ENCODE results near the gene CLCN3.
A peak's percentile ranks its signal among the peaks of the same experiment; 100 is the strongest.
"Not testable (repeated sequence)": the region's sequence is repeated elsewhere in the genome, so short reads cannot be mapped to it uniquely, and the experiment has no call there.

Gene CLCN3

DNA sequence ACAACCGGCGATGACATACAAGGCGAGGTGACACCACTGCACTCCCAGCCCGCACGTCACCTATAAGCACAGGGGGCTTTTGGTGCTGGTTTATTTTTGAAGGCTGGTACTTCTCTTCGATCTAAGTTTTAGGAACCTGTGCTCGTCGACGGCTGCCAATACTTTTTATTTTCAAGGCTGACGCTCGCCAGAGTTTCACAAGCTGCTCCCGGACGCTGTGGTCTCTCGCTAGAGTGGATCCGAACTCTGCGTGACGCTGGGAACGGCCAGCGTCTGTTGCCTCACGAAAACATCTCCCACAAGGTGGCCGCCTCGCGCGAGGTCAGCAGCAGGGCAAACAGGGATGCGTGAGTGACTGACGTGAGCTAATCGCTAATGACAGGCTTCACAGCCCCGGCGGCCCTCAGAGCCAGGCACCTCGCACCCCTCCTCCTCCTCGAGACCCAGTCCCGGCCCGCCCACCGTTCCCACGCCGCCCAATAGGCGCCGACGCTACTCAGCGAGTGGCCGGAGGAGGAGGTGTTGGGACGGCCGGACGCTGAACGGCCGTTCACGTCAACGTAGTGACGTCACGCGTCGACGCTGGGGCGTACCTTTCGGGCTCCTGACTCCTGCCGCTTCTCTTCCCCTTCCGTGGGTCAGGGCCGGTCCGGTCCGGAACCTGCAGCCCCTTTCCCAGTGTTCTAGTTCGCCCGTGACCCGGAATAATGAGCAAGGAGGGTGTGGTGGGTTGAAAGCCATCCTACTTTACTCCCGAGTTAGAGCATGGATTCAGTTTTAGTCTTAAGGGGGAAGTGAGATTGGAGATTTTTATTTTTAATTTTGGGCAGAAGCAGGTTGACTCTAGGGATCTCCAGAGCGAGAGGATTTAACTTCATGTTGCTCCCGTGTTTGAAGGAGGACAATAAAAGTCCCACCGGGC lies at the start of gene CLCN3:
Gene CLCN3 (plus strand): TSS at position 621 of the 922 bp plus-strand sequence. CDS start 15,351 bp downstream, outside the sequence.
- DNase-seq: peak; percentile 96

DNA sequence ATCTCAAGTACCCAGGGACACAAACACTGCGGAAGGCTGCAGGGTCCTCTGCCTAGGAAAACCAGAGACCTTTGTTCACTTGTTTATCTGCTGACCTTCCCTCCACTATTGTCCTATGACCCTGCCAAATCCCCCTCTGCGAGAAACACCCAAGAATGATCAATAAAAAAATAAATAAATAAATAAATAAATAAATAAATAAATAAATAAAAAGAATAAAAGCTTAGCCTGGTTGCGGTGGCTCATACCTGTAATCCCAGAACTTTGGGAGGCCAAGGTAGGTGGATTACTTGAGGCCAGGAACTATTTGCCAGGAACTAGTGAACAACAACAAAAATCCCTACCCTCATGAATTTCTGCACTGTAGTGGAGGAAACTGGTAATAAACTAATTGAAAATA lies 49.4 kb upstream of the CLCN3 start:
- not testable (repeated sequence) for DNase-seq

DNA sequence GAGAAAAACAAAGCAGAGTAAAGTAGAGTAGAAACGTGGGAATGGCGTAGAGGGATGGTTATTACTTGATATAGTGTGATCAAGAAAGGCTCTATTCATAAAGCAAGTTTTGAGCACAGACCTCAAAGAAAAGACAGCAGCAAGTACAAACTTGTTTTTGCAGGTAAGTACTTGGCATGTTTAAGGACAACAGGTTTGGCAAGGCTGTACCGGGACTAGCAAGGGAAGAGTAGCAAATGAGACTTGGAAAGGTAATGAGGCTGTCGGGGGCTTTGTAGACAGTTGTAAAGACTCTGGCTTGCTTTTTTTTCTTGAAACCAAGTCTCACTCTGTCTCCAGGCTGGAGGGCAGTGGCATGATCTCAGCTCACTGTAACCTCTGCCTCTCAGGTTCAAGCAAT lies 48.9 kb upstream of the CLCN3 start:
- DNase-seq: no peak

DNA sequence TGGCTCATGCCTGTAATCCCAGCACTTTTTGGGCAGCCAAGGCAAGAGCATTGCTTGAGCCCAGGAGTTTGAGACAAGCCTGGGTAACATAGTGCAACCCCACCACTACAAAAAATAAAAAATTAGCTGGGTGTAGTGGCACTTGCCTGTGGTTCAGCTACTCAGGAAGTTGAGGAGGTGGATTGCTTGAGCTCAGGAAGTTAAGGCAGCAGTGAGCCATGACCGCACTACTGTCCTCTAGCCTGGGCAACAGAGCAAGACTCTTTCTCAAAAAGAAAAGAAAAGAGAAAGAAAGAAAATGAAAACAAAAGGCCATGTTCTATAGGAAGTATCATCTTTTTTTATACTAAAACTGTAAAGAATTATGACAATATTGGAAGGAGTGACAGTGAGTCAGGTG lies 46.5 kb upstream of the CLCN3 start:
- DNase-seq: no peak

DNA sequence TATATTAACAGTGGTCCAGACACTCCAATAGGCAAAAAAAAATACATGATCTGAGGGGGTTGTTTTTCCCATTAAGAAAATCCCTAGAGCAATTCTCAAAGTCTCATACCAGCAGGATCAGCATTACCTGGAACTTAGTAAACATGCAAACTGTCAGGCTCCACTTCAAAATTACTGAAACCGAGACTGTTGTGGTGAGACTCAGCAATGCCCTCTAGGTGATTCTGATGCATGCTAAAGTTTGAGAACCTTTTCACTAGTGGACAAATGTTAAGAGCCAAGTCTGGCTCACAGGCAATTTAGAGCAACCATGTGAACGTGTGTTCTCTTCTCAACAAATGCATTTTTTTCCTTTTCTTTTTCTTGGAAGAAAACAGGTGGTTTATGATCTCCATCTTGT lies 38.2 kb upstream of the CLCN3 start:
- DNase-seq: peak; percentile 12

DNA sequence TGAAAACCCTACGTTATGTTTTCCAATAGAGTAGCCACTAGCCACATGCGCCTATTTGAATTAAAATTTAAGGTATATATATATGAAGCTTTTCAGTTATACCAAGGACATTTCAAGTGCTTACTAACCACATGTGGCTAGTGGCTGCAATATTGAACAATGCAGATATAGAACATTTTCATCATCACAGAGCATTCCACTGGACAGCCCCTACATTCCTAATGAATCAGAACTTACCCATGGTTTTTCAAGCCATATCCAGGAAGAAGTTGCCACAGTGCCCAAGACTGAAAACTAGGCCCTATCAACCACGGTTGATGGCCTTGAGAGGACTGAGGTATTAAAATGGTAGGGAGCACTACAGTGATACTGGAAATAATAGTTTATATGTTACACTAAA lies 37.7 kb upstream of the CLCN3 start:
- DNase-seq: no peak

DNA sequence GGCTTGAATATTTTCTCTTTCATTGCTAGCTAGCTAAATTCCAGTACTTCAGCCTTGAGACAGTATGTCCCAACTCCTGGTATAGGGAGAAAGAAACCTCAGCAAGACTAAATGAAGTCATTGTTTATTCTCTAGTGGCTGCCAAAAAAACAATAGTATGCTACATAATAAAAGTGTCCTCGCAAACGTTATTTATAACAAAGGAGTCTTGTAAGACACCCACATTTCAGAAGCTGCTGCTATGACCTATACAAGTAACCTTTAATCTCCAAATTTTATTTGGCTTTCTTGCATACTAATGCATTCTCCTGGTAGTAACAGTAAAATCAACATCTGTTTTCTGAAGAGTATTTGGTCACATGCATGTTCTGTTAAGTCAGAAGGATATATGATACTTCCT lies 36.8 kb upstream of the CLCN3 start:
- no peak for DNase-seq

DNA sequence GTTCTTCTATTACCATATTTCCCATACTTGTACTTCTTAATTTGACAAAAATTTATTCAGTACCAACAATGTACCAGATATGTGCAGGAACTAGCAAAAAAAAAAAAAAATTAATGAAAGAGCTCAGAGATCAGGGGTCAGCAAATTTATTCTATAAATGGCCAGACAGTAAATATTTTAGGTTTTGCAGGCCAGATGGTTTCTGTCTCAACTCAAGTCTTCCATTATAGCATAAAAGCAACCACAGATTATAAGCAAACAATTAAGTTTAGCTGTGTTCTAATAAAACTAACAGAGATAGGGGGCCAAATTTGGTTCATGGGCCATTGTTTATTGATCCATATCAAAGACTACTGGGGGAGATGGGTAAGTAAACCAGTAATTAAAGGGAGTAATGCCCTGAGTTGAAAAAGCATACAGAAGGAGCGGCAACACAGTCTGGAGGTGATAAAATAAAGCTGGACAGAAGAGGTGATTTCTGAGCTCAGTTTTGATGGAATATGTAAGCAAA lies 27.3 kb upstream of the CLCN3 start:
- DNase-seq: no peak

DNA sequence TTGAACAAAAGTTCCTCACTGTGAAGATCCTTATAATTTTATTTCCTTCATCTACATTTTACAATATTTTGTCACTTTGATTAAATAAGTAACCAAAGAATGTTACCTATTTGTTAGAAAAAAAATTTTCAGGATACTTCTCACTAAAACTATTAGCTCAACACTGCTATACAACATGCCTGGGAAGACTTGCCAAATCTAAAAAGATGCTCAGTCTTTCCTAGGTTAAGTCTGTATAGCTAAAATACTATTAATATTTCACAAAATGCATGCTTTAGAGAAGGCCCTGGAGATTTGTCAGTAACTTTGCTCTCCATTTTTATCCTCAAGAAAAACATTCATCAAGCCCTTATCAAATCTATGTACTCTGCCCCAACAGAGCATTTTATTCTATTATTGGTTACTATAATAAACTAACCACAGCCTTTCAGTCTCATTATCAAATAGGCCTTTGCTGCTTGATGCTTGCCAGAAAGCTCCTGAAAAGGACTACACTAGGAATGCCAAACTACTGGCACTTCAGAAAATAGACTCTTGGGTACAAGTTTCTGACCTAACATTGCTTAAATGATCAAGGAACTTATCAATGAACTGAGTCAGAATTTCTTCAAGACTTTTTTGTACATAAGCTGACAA lies 25.7 kb upstream of the CLCN3 start:
- no peak for DNase-seq

DNA sequence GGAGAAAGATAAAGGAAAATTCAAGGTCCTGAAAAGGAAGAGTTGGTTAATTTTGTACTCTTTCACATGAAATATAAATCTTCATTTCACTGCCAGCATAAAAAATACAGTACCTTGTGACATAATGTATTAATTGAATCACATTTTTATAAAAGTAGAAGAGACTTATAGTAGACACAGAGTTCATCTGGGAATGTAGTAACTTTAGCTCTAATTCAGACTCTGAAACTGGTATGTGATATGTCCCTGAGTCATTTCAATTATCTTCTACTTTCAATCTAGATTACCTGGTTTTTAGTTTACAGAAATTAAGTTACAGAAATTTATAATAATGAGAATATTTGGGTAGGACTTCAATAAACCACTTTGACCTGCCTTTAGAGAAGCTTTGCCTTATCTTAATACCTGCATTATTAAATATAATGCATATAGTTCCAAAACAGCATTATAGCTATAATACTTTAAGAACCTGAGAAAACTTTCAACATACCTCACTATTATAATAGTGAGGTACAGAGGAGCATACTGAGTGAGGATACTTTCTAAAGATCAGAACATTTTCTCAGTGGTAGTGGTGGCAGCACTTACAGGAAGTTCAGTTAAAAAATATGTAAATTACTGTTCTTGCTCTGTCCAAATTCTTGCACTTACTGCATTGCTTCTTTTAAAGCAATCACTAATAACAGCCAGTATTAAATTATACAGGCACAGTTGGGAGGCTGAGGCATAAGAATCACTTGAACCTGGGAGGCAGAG lies 19.2 kb upstream of the CLCN3 start:
- DNase-seq: no peak

DNA sequence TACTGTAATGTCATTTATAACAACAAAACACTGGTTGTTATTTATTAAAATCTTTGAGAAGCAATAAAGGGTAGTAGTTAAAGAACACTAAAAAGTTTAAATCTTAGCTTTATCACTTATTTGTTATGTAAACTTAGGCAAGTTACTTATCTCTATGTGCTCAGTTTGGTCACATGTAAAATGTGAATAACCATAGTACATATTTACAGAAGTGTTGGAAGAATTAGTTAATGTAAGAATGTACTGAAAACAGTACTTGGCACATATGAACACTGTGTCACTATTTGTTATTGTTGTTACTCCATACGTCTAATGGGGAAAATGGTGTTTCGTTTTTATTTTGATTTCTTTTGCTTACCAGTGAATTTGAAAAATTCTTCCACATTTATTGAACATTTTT lies 17.1 kb upstream of the CLCN3 start:
- no peak for DNase-seq

DNA sequence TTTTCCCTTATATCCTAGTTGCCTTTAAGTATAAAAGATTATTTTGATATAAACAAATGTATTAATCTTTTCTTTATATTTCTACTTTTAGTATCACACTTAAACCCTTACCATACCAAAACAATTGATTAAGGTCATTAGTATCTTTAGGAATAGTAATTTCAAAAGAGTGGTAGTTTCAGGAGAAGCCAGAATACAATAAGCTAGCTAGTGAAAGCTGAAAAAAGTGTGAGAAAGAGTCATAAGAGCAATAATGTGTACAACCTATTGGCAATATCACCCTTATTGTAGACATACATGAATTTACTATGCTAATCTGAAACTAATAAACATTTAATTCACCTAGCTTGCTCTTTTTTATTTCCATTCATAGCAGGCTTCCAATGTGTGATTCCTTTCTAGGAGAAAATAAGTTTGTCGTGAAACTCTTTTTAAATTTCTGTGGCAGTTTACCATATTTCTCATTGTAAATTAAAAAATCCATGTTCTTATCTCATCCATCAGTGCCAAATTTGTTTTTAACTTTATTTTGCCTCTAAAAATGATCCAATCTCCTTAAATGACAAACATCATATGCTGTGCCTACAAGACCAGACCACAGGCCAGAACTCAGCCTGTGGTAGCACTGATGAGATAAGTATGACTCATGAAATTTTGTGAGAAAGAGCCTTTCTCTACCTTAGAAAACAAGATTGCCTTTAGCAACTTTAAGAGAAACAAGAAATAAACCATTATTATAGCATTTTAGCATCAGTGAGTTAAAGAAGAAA lies 16.1 kb upstream of the CLCN3 start:
- no peak for DNase-seq

DNA sequence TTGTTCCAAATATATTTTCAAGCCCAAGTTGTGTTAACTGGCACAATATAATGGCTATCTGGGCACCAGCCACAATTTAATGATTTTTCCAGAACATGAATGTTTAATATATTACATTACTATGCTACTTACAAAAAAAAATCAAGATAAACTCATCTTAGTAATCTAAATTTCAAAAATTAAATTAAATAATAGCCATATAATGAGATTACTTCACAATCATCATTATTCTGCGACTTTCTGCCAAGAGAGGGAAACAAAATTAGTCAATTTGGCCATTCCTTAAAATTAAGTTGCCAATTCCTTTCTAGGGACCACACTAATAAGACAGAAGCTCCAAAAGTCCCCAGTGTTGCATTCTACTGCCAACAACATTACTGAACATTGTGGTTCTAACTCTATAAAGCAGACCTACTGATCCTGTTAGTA lies 15.5 kb upstream of the CLCN3 start:
- no peak for DNase-seq

DNA sequence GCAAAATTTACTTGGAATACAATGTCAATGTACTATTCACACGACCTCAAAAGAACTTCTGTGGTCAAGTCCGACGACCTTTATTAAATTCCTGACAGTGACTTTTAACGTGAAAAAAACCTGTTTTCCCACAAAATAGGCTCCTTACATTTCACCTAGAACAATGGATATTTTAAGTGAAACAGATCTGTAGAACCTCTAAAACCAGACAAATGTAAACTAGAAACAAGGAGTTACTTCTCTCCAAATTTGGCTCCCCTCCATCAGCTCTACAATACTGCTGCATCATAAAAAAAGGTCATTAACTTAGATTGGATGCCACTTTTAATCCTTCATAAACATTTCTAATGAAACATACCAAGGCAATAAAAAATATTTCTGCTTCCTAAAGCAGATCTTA lies 9.2 kb upstream of the CLCN3 start:
- DNase-seq: no peak

DNA sequence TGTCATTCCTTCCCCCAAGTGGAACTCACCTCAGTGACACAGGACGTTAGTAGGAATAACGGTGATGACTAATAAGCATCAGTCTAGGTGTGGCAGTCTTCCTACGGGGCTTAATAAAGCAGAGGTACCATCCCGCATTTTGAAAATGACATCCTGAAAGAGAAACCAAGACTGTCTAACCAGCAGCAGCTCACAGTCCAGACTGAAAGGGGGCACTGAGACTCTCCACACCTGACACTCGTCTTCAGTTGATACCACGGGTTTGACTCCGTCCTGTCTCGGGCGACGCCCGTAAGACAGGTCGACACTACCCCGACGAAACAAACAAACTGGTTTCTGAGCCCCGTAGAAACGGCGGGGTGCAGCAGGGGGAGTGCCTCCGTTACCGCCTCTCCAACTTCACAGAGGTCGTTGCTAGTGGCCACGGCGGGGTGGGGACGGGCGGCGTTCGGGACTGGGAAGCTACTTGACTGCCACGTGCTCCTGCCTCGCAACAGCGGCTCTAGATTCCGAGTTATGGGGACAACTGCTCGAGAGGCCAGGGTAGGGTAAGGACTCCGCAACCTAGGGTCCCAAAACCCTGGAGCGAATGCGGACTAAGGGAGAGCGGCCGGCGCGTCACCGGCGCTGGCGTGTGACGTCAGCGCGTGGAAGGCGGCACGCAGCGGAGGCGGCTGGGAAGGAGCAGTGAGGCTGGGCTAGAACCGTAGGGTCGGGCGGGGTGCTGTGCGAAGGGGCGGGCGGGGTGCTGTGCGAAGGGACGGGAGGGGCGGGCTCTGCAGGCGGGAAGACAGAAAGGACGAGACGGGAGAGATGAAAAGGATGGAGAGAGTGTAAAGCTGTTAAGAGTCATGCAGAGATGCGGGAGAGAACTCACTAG lies 8.1 kb upstream of the CLCN3 start, which contains the start of gene NEK1:
Gene NEK1 (minus strand): TSS at position 593 of the 880 bp plus-strand sequence. CDS start 9,953 bp downstream, outside the sequence.
- DNase-seq: peak; percentile 87

DNA sequence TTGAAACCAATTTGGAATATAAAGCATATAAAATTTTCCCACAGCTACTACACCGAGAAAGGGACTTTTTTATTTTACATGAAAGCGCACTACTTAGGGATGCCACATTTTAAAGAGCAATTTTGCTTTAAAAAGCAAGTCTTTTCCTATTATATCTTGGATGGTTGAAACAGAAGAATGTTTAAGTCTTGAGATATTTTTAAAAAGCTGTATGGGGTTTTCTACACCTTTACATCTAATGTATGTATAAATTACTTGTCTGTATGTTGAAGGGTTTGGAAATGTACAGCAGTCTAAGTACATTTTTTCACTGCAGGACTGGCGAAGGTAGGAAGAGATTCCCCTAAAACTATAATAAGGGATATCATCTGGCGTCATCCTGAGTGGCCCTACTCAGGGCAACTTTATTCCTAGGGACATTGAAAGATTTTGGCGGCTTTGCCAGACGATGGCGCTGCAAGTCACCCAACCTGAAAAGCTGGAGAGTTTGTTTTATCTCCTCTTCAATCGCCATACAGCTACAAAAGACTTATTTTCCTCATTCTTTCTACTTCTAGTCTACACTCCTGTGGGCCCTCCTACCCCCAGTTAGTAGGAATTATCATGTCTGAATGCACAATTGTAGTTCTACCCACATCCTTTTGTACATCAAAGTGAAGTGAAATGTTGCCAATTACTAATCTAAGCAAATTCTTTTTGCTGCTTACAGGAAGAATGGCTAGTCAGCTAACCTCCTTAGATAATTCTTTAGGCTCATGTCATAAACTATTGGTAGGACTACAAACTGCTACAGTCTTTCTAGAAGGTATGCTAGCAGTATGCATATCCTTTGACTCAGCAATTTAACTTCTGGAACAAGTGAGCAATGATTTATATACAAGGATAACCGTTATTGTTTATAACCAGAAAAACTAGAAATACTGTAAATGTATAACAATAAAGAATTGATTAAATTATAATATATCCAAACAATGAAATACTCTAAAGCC lies 7.2 kb upstream of the CLCN3 start:
- DNase-seq: peak; percentile 54

DNA sequence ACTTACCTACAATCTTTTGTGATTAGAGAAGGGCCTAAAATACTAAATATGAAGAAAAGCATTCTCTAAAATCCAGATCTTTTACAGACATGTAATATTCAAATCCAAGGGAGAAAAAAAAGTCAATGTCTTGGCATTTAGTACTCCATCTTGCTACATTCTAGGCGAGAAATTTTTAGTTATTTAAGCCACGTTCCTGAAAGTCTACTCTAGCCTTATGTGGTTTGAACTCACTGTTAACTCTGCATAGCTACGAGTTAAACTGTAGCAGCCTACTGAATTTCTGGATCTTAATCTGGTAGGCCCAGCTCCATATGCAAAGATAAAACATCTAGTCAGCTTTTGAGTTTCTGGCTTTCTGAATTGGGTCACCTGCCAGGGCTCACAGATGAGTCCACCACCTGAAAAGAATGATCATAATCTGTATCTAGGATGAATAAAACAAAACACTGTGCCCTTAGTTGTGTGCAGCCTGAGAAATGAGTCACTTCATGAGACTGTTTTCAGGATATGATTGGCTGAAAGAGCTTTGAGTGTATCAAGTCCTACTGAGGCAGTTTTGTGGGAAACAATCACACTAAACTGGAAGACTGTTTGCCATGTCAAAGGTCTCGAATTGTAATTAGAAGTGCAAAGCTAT lies 4.8 kb upstream of the CLCN3 start:
- no peak for DNase-seq

DNA sequence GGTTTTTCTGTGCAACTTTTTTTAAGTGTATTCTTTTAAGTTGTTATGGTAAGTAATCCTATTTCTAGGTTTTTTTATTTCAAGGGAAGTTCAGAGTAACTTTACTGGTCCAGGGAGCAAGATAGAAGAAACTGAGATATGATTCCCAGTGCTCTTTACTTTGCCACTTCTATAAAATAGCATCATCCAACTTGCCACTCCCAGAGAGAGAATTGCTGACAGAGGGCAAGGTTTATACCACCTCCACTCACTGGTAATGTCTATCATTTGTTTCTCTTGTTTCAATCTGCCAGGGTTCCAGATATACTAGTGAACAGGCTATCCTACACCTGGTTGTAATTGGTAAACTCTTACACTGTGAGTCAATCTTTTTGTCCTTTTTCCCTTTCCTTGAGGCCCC lies 3.5 kb upstream of the CLCN3 start:
- DNase-seq: no peak

DNA sequence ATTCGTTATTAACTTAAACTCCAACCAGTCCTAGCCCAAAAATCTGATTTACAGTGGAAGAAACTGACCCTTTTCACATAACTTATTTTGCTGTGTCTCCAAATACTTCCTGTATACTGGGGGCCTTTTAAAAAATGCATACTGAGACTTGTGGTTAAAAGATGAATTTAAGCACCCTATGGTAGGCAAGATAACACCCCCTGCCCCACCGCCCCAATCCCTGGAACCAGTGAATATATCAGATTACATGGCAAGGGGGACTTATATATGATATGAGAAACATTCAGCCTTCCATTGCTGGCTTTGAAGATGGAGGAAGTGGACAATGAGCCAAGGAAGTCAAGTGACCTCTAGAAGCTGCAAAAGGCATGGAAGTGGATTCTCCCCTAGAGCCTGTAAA lies 3.1 kb upstream of the CLCN3 start:
- no peak for DNase-seq

DNA sequence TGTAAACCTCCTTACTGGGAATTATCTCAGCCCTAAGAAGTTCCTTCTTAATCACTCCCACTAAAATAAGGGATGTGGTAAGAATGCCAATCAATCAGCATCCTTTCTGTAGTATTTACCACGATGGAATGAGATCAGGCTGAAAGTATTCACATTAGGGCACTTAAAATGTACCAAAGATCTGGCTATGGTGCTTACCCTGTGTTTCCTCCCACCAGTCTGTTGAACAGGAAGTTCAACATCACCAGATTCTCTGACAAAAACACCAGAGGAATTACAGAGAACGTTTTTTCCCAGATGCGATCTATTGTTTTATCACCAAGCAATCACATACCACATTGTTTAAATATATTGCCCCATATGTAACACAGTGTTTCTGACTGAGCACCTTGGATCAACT lies 2.1 kb upstream of the CLCN3 start:
- no peak for DNase-seq
